Keratinocyte (primary cell): ENCODE measurements around the gene OGFOD3.
"Not testable (repeated sequence)": the region's sequence is repeated elsewhere in the genome, so short reads cannot be mapped to it uniquely, and the experiment has no call there.

Source experiments
- EZH2 ChIP-seq: IDR thresholded peaks from one replicate; pipeline ENCODE4 v1.6.1; 2012; ENCODE audit warnings: inconsistent platforms, mild to moderate bottlenecking, low read length, moderate library complexity
- TF ChIP-seq, protein P1 (sequence below), 3 experiments: IDR thresholded peaks in 1 of 3; conservative IDR thresholded peaks in 1 of 3; optimal IDR thresholded peaks in 1 of 3; 2 replicates in 2 of 3; 3 replicates in 1 of 3; pipeline versions ENCODE3 to v1.5.1; 2011; ENCODE audit warnings: low read length in 3 of 3, mild to moderate bottlenecking in 3 of 3, moderate library complexity in 2 of 3, control low read depth in 1 of 3, inconsistent platforms in 1 of 3; ENCODE audit not compliant: insufficient read depth in 2 of 3; ENCODE audit errors: extremely low read depth in 1 of 3

DNA sequence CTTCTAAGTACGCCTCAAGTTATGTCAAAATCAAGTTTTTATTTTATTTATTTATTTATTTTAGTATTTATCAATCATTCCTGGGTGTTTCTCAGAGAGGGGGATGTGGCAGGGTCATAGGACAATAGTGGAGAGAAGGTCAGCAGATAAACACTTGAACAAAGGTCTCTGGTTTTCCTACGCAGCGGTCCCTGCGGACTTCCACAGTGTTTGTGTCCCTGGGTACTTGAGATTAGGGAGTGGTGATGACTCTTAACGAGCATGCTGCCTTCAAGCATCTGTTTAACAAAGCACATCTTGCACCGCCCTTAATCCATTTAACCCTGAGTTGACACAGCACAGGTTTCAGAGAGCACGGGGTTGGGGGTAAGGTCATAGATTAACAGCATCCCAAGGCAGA is 34.8 kb upstream of the OGFOD3 start:
- TF ChIP-seq, protein P1, sequence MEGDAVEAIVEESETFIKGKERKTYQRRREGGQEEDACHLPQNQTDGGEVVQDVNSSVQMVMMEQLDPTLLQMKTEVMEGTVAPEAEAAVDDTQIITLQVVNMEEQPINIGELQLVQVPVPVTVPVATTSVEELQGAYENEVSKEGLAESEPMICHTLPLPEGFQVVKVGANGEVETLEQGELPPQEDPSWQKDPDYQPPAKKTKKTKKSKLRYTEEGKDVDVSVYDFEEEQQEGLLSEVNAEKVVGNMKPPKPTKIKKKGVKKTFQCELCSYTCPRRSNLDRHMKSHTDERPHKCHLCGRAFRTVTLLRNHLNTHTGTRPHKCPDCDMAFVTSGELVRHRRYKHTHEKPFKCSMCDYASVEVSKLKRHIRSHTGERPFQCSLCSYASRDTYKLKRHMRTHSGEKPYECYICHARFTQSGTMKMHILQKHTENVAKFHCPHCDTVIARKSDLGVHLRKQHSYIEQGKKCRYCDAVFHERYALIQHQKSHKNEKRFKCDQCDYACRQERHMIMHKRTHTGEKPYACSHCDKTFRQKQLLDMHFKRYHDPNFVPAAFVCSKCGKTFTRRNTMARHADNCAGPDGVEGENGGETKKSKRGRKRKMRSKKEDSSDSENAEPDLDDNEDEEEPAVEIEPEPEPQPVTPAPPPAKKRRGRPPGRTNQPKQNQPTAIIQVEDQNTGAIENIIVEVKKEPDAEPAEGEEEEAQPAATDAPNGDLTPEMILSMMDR (optimal IDR thresholded peaks at IDR 0.05 in 1 of 3, IDR thresholded peaks at IDR 0.05 in 1 of 3, conservative IDR thresholded peaks at IDR 0.05 in 1 of 3; ENCODE audit: extremely low read depth in 1 of 3, insufficient read depth in 2 of 3, low read length in 3 of 3), result not testable (repeated sequence)
- not testable (repeated sequence) for TF ChIP-seq EZH2
